Osteocyte (in vitro differentiated cells): ENCODE results near the gene CXCL8. TPM values are rescaled to one million over a fixed set of nuclear protein-coding genes. Genes with fewer than 3 reads are reported as not detected.

Experiments
- DNase-seq: peaks from one replicate; pipeline ENCODE4 v3.0.0; 2021; ENCODE audit warnings: mixed read lengths; ENCODE audit not compliant: unreplicated experiment; ENCODE audit errors: extremely low spot score
- H3K27ac Mint-ChIP-seq: one replicate; pipeline ENCODE4 v1.8.0; 2021; ENCODE audit warnings: mild to moderate bottlenecking, mixed read lengths; ENCODE audit not compliant: unreplicated experiment
- H3K27me3 Mint-ChIP-seq: one replicate; pipeline ENCODE4 v1.8.0; 2021; ENCODE audit warnings: mixed read lengths; ENCODE audit not compliant: unreplicated experiment
- H3K36me3 Mint-ChIP-seq: one replicate; pipeline ENCODE4 v1.8.0; 2021; ENCODE audit warnings: mixed read lengths; ENCODE audit not compliant: unreplicated experiment
- H3K4me1 Mint-ChIP-seq: one replicate; pipeline ENCODE4 v1.8.0; 2021; ENCODE audit warnings: mixed read lengths; ENCODE audit not compliant: unreplicated experiment
- H3K4me3 Mint-ChIP-seq: one replicate; pipeline ENCODE4 v1.8.0; 2021; ENCODE audit warnings: mild to moderate bottlenecking, moderate library complexity, mixed read lengths; ENCODE audit not compliant: unreplicated experiment
- H3K9me3 Mint-ChIP-seq: one replicate; pipeline ENCODE4 v1.8.0; 2021; ENCODE audit warnings: mixed read lengths; ENCODE audit not compliant: unreplicated experiment
- total RNA-seq: library from RNA; stranded (reverse); gene quantifications from 2 replicates; pipeline ENCODE4 v1.2.1, GENCODE V29; 2021
- TF ChIP-seq, protein P1 (sequence below): fragments of 200-600 bp; sonication (generic); IDR thresholded peaks from 2 replicates; pipeline ENCODE4 v1.5.0; 2021; ENCODE audit warnings: antibody characterized with exemption, mild to moderate bottlenecking, moderate library complexity

The CXCL8 gene
- total RNA-seq, 1 donor from 2014 or later, result 32.4 TPM

DNA sequence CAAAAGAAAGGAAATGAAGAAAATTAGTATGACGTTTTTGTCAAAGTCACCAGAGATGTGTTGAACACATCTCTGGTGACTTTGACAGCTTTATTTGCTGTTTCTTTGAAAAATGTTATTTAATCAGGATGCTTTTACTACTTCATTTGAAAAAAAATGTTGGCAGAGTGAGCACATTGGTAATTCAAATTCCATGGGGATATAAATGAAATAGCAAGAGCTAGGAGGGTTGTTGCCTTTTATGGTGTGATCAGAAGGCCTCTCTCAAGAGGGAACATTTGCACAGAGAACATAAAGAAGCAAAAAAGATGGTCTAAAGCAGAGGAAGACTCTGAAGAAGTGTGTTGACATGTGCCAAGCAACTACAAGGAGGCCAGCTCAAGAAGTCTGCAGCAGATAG, 46.6 kb upstream of the CXCL8 start:
- no peak for DNase-seq
- Mint-ChIP-seq H3K4me3 (no peak overlapping the region), H3K27ac (no peak overlapping the region), H3K9me3 (peaks cover 3% of the 10 kb centered on the region), H3K27me3 (no peaks in the 10 kb centered on the region), H3K36me3 (no peaks in the 10 kb centered on the region), H3K4me1 (peaks cover 8% of the 10 kb centered on the region)
- TF ChIP-seq, protein P1, sequence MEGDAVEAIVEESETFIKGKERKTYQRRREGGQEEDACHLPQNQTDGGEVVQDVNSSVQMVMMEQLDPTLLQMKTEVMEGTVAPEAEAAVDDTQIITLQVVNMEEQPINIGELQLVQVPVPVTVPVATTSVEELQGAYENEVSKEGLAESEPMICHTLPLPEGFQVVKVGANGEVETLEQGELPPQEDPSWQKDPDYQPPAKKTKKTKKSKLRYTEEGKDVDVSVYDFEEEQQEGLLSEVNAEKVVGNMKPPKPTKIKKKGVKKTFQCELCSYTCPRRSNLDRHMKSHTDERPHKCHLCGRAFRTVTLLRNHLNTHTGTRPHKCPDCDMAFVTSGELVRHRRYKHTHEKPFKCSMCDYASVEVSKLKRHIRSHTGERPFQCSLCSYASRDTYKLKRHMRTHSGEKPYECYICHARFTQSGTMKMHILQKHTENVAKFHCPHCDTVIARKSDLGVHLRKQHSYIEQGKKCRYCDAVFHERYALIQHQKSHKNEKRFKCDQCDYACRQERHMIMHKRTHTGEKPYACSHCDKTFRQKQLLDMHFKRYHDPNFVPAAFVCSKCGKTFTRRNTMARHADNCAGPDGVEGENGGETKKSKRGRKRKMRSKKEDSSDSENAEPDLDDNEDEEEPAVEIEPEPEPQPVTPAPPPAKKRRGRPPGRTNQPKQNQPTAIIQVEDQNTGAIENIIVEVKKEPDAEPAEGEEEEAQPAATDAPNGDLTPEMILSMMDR, result no peak

DNA sequence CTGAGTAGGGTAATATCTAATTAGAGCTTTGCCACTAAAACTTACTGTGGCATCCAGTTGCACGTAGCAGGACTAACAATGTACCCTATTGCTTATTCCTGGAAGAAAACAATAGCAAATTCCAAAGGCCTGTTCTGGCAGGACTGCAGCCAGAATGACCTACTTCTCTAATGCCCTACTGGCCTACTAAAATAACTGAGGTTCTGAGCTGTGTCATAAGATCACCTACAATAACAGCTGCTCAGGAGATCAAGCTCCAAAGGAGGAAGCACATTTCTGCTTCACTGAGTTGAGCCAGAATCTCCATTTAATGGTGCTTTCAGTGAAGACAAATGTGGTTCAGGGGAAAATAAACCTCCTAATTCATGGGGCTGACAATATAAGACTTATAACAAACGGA, 42.2 kb upstream of the CXCL8 start:
- Mint-ChIP-seq H3K4me3 (no peak overlapping the region), H3K4me1 (peaks cover 28% of the 10 kb centered on the region), H3K36me3 (no peaks in the 10 kb centered on the region), H3K9me3 (no peaks in the 10 kb centered on the region), H3K27ac (no peak overlapping the region), H3K27me3 (no peaks in the 10 kb centered on the region)
- no peak for DNase-seq
- TF ChIP-seq, protein P1, result no peak

- H3K36me3 Mint-ChIP-seq, result no peaks in the 10 kb centered on the region
- TF ChIP-seq, protein P1, result no peak
- no peaks in the 10 kb centered on the region for H3K9me3 Mint-ChIP-seq
- no peak overlapping the region for H3K27ac Mint-ChIP-seq
- DNase-seq, result no peak
- peaks cover 55% of the 10 kb centered on the region for H3K4me1 Mint-ChIP-seq
- no peak overlapping the region for H3K4me3 Mint-ChIP-seq
- H3K27me3 Mint-ChIP-seq, result no peaks in the 10 kb centered on the region
These were observed 39.3 kb upstream of the CXCL8 start for GRCh38 chr4:73701116-73701515.

DNA sequence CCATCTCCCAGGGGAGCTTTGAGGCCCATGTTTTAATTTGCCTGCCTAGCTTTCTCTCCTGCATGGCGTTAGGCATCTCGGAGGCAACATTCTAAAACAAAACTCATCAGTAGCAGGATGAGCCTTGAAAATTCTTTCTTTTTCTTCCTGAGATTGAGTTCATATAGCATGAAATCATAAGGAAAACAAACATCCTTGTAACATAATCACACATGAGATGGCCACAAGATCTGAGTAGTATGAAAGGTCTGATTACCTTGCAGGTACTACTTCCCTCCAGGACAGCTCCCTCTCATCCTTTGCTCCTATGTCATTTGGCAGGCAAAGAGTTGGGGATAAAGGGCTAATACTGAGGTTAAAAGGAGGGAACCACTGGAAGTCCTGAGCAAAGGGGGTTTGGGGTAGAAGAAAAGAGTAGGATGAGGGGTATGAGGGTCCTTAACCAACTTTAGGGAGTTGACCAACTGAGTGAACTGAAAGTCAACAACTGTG, 37.5 kb upstream of the CXCL8 start:
- no peaks in the 10 kb centered on the region for H3K9me3 Mint-ChIP-seq
- H3K27ac Mint-ChIP-seq, result peak overlapping the region; percentile 98
- DNase-seq, result no peak
- TF ChIP-seq, protein P1, result no peak
- H3K4me1 Mint-ChIP-seq, result peaks cover 58% of the 10 kb centered on the region
- H3K4me3 Mint-ChIP-seq, result no peak overlapping the region
- H3K27me3 Mint-ChIP-seq, result no peaks in the 10 kb centered on the region
- no peaks in the 10 kb centered on the region for H3K36me3 Mint-ChIP-seq

- Mint-ChIP-seq H3K4me3 (no peak overlapping the region), H3K9me3 (no peaks in the 10 kb centered on the region), H3K27ac (peak overlapping the region; percentile 98), H3K27me3 (no peaks in the 10 kb centered on the region), H3K36me3 (no peaks in the 10 kb centered on the region), H3K4me1 (peaks cover 59% of the 10 kb centered on the region)
- TF ChIP-seq, protein P1, result no peak
- no peak for DNase-seq
These were observed 37.0 kb upstream of the CXCL8 start for GRCh38 chr4:73703320-73703719.
